SIG-M5 treated with dmso at 0.1 percent for 504 hours (cell line): ENCODE results near the gene CIB2.

Source experiments
- DNase-seq: peaks from one replicate; lab custom pipeline; 2025; ENCODE audit not compliant: unreplicated experiment; lab: John Stamatoyannopoulos, UW

The CIB2 gene

DNA sequence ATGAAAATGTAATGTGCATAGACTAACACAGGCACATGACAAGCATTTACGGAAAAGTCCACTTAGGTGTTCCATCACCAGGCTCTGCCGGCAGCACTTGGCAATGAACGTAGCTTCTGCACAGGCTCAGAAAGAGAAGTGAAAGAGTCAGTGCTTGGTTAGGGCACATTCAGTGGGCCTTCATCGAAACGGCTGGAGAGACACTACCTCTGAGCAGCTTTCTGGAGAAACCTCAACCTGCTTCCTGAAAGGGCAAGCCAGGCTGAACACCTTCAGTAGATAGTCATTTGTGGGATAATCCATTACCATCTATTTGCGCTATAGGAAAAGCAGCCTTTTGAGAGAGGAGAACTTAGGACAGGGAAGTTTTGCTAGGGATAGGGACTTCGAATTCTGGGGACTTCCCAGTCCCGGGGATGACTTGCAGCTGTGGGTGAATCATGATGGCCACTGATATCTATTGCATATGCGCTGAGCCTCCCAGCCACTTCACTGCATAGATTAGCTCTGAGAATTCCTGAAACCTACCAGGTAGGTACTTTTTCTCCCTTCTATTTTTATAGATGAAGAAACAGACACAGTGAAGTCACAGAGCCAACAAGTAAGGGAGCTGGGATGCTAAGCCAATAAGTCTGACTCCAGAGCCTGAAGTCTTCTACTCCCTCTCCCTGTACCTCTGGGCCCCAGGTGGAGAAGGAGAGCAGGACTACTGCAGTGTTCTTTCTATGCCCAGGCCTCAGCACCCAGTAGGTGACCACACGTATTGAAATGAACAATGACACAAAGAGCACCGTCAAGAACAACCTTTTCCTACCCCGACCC, 43.1 kb downstream of the CIB2 start:
- peak; percentile 57 for DNase-seq

DNA sequence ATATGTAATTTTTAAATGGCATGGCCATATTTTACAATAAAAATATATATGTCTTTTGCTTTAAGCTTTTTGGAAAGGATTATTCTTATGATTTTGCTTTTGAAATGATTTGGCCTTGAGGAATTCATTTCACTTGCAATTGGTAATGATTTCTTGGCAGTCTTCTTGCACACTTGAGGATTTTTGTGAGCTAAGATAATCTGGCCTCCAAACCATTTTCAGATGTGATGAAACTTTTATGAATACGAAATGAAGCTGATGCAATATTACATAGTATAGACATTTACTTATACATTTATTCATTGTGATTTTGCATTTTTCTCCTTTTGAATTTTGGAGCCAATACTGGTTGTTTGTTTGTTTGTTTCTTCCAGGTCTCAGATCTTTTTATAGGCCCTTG, 45.3 kb downstream of the CIB2 start:
- no peak for DNase-seq

DNA sequence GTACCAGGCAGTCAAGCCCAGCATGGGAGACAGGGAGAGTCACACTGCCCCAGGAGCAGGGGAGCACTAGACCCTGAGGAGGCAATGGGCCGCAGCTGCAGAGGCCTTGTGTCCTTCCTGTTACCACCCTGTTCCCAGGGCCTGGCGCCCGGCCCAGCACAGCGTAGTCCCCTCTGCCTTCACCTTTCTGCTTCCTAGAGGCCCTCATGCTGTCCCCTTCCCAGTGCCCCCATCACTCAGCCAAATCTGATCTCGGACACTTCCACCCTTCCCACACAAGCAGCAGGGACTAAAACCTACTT, 46.8 kb downstream of the CIB2 start:
- no peak for DNase-seq

DNA sequence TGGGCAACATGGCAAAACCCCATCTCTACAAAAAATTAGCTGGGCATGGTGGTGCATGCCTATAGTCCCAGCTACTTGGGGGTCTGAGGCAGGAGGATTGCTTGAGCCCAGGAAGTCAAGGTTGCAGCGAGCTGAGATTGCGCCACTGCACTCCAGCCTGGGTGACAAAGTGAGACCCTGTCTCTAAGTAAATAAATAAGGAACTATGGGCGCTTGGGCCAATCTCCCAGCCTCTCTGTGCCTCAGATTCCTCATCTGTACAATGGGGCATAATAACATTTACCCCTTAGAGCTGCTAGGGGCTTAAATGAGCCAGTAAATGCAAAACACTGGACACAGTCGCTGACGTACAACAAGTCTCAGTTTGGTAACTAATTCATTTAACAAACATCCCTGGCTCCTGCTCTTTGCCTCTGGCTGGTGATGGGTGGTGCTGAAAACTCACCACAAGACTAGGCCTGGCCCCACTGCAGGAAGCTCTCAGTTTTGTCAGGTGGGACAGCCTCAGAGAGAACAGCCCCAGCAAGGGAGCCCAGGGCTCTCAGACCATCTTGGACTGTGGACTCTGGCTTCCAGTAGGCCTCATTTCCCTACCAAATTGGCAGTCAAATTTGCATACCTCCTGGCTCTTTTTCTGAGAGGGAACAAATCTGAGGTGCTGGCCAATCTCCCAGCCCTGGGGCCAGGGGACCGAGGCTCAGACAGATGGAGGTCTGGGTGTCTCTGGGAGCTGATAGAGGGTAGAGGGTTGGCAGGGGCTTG, 47.4 kb downstream of the CIB2 start:
- no peak for DNase-seq

DNA sequence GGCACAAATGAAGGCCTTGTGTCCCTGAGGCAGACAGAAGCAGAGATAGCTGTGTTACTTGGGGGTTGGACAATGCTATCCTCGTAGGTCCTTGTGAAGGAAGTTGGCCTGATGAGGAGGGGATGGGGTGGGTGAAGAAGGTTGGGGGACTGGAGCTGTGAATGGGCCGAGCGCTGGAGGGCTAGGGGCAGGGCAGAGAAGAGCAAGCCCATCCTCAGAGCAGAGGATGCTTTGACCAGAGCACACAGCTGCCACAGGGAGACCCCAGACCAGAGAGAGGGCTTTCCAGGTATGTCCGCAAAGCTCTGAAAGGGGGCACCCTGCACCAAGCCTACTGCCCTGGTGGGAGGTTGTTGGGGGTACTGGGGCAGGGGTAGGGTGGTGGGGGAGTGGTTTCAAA, 48.1 kb downstream of the CIB2 start:
- DNase-seq: no peak

DNA sequence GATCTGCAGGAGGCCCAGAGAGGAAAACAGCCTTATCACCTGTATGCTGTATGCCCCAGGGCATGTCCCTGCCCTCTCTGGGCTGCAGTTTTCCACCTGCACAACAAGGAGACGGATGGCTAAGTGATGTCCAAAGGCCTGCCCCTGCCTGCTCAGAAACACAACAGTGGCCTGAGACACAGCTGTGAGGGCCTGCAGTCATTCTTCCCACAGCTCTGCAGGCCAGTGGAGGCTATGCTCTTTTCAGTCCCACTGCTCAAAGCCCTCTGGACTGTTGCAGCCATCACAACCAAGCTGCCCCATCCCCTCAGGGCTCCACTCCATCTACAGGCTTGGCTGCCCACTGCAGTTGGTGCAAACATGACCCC, 48.5 kb downstream of the CIB2 start:
- no peak for DNase-seq

DNA sequence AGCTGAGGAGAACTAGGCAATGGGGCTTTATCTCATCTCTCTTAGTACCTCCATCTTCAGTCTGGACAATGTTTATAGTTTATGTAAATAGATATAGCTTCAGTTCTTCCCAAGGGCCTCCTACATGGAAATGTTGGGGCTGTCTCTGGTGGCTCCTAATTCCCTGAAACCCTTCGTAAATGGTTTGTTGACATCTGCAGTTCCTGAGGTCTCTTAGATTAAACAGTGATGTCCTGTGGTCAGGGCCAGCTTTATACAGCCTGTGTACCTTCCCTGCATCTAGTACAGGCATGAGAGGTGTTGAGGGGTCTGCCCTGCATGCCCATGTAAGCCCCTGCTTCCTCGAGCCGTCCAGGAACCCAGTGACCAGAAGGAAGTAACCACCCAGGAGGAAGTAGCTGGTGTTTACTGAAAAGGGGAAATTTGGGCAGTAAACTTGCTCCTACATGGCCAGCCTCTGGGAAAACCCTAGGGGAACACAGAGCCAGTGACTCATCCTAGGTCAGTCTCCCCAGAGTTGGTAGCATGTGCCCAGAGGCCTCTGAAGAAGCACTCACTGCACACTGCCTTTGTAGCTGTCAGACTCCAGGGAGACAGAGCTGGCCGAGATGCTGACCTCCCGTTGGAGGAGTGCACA, 49.0 kb downstream of the CIB2 start:
- DNase-seq: no peak

DNA sequence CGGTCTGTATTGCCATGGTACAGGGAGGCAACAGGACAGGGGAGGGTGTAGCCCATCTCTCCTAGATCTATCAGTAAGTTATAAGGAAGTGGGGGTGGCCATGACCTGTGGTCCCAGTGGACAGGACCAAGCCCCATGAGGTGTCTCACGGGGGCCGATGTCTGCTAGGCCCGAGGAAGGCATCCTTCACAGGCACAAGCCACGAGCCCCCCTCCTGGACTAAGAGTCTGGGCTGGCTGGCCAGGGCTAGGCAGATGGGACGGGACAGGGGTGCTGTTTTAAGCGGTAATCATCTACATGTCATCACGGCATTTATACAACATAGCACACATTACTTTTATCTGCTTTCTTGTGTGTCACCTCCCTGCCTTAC, 51.2 kb downstream of the CIB2 start:
- no peak for DNase-seq

DNA sequence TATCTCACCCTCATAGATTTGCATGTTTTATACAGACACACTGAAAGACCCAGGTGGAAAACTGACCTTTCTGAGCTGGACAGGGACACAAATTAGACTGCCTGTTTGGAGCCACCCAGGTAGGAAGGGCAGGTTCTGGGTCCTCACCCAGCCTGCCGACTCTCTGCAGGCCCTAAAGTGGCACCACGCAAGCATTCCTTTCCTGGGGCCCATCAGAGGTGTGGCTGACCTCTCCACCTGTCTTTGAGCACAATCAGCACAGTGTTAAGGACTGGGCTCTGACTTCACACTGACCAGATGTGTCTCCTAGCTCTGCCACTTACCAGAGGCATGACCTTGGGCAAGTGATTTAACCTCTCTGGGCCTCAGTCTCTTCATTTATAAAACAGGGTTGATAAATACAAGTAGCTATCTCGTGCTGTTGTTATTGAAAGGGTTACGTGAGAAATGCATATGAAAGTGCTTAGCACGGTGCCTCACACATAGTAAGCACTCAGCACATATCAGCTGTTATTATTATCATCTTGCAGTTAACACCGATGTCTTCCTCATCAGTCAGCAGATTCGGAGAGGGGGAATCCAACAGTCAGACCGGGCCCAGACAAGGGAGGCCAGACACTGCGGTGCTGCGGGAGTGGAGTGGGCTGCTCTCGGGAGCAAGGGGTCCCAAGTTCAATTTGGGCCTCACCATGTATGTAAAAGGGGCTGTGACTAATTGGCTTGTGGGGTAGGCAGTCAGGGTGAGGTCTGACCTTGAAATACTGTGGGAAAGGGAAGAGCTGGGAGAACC, 51.8 kb downstream of the CIB2 start:
- no peak for DNase-seq

DNA sequence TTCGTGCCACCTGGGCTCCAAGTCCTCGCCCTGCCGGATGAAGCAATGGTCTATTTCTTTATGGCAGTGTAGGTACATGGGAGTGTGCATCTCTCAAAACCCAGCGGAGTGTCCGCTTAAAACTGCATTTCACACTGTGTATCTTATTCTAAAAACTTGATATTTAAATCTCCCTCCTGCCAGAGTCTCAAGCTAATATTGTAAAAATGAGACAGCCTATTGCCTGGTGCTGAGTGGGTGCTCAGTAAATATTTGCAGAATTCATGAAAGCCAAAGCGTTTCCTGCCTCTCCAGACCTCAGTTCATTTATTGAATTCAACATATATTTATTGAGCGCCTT, 53.4 kb downstream of the CIB2 start:
- DNase-seq: no peak

DNA sequence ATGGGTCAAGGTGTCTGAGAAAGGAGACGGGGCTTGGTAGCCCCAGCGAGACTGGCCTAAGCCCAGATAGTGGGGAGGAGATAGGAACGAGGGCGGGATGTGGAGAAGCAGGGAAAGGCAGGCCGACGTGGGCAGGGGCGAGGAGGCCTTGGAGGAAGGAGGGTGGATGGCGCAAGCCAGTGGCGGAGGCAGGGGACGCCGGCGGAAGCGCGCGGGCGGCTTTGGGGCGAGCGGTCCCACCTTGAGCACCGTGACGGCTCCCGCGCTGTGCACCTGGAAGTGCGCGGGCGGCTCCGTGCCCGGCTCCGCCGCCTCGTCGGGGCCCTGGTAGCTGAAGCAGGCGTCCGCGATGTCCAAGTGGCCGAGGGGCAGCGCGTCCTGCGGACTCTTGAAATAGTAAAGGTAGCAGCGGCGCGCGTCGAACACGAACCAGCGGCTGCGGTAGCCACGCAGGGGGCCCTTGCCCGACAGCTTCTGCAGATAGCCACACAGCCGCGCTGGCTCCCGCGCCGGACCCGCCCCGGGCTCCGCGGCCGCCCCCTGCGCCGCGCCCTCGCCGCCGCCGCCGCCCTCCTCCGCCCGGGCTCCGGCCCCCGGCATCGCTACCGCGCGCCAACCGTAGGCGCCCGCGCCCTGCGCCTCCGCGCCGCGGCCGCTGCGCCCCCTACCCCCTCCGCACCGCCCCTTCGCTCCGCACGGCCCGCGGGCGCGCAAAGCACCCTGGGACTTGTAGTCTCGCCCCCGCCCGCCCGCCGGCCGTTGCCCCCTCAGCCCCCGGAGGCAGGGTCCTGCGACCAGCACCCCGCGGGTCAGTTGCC, 54.0 kb downstream of the CIB2 start, which contains the start of gene TBC1D2B:
TBC1D2B (minus strand) TSS at position 659 of the 818 bp plus-strand sequence; CDS start at position 600, 59 bp downstream.
- DNase-seq: peak; percentile 37

DNA sequence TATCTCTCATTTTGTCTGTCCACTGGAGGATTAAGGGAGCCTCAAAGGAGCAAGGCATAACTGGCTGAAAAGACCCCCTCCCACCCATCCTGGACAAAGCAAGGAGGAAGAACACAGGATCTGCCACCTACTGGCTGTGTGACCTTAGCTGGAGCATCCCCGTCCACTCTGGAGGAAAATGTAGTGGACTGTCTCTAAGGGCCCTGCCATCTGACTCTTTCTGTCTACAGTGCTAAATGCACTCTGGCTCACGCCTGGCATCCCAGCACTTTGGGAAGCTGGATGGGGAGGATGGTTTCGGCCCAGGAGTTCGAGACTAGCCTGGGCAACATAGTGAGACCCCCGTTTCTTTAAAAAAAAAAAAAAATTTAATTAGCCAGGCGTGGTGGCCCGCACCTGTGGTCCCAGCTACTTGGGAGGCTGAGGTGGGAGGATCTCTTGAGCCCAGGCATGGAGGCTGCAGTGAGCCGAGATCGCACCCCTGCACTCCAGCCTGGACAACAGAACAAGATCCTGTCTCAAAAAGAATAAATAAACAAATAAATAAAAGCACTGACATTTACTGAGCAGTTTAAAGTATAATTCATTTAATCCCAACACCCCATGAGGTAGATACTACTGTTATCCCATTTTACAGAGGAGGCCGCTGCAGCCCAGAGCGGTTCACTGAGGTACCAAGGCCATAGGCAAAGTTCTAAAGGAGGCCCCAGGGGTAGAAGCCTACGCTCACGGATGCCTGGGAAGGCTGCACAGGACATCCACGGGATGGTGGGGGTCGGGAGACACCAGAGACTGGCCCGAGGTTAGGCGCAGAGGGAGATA, 54.8 kb downstream of the CIB2 start:
- DNase-seq: no peak

DNA sequence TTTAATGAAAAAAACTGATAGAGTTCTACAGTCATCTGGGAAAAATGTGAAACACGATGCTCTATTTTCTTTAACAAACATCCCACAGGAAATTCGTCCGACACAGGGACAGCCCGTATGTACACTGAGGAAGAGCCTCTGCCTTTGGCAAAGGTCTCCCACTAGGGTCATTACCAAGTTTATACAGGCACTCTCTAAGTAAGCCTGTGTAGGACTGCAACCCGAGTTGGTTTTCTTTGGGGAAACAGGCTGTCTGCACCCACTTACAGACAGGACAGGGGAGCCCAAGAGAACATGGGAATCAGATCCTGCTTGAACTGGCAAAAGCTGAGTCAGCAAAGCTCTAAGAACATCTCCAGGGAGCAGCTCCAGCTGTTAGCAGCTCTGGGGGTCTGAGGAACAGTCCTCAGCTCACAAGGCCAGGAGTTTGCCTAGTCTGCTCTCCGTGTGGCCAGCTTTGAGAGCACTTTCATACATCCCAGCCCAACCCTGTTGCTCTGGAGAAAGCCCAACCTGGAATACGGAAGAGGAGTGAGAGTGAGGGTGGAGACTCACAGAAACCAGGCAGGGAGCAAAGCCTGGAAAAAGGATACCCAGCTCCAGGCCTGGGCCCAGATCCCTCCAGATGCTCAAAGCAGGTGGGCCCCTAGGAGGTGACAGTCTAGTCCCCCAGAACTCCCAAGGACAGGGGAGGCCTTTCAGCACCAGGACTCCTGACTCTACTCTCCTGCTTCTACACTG, 55.6 kb downstream of the CIB2 start:
- DNase-seq: peak; percentile 22

DNA sequence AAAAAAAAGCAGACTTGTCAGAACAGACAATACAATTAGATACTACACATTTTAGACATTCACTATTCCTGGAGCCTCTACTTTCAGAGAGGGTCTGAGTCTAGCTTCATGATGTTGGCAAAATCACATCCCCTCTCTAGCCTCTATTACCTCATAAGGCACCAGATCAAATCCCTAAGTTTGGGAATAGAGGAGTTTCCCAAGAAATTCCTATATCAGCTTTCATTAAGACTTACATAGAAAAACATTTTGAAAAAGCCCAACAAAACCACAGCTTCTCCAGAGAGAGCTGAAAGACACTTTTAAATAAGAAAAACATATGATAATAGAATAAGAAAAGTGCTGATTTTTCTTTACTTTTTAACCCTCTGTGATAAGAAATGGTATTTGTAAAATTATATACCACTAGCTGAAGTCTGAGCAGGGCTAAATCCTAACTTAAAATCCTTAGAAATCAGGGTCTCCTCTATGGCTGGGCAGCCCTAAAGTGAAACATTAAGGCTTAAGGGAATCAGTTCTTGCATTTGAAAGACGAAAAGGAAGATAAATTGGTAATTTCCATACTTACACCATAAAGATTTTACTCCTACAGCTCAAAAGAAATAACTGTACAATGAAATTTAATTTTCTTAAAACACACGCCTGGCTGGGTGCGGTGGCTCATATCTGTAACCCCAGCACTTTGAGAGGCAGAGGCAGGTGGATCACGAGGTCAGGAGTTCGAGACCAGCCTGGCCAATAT, 58.0 kb downstream of the CIB2 start:
- no peak for DNase-seq

DNA sequence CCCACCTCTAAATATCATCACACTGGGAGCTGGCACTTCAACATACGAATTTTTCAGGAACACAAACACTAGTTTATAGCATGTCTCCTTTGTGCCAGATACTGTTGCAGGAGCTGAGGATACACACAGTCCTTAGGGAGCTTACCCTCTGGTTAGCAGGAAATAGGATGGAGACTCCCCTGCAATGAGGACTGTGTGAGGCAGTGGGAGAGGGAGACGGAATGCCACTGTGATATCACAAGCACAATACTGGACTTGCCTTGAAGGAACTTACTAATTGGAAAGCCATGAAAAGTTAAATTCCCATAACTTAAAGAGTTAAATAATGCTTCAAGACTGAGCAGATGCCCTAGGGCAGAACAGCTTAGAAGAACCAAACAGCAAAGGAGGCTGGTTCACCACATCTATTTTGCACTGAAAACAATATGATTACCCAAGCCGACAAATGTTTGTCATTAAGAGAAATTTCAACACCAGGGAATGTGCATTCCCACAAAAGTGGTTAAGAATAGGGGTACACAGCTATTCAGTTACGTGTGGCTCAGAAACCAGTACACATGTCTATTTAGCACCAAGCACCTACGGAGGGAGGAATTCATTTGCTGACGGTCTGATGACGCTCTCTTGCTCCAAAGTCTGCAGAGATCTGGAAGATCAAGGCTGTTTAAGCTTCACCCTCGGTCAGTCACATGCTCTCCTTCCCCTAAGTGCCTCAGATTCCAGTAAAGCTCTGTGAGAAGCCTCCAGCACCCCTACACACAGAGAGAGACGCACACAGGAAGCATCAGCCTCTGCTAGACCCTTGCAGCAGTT, 59.0 kb downstream of the CIB2 start:
- DNase-seq: no peak

DNA sequence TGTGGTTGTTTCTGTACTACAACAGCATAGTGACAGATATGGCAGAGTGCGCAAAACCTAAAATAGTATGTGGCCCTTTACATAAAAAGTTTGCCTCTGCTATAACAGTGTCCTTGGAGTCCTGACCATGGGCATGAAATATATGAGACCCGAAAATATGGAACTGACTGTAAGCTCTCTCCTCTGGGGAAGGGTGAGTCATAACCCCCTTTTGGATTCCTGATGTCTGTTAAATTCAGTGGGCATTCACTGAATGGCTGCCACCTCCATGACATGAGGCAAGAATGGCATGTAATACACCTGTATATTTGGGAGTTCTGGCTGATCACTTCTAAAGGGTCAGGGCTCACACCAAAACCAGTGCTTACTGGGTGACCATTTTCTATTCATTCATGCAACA, 59.9 kb downstream of the CIB2 start:
- DNase-seq: no peak

DNA sequence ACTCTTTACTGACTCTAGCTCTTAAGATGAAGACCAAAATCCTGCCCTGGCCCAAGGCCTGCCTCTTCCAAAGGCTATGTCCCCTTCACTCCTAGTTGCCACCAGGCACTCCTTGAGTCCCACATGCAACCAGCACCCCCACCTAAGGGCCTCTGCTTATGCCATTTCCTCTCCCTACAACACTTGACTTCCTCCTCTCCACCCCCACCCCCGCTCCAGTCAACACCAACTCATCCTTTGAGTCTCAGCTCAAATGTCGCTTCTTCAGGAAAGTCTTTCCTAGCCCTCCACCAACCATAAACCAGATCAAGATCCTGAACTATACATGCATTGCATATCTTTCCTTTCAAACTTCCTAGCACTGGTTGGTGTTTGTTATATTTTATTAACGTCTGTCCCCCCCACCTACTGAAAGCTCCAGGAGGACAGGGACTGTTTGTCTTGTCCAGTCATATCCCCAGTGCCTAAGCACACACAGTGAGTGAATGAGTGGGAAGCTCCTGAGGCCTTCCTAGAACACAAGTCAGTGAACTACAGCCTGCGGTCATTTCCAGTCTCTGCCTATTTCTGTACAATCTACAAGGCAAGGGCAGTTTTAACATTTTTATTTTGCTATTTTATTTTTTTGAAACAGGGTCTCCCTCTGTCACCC, 61.1 kb downstream of the CIB2 start:
- peak; percentile 70 for DNase-seq
